Activated T-cell treated with anti-CD3 and anti-CD28 coated beads for 1 hour (primary cell): ENCODE results near the gene SORCS2.
"Not testable (repeated sequence)": the region's sequence is repeated elsewhere in the genome, so short reads cannot be mapped to it uniquely, and the experiment has no call there.

Experiments used
- DNase-seq: peaks from one replicate; pipeline ENCODE4 v3.0.0-alpha.2; 2020; ENCODE audit warnings: low read depth

SORCS2 gene

GRCh38 chr4:7200801-7201200 is 8.5 kb downstream of the SORCS2 start:
- DNase-seq = no peak

- DNase-seq = no peak
These were observed 9.3 kb downstream of the SORCS2 start for GRCh38 chr4:7201420-7202305.

GRCh38 chr4:7202411-7202810 is 10.1 kb downstream of the SORCS2 start:
- DNase-seq = no peak

GRCh38 chr4:7204656-7205387 is 12.5 kb downstream of the SORCS2 start:
- DNase-seq = no peak

GRCh38 chr4:7206385-7206784 is 14.0 kb downstream of the SORCS2 start:
- DNase-seq = no peak

- no peak for DNase-seq
These were observed 14.7 kb downstream of the SORCS2 start for GRCh38 chr4:7206911-7207567.

GRCh38 chr4:7207628-7208231 is 15.4 kb downstream of the SORCS2 start:
- no peak for DNase-seq

GRCh38 chr4:7208509-7209451 is 16.4 kb downstream of the SORCS2 start:
- no peak for DNase-seq

GRCh38 chr4:7209699-7210098 is 17.4 kb downstream of the SORCS2 start:
- no peak for DNase-seq

GRCh38 chr4:7210824-7211223 is 18.5 kb downstream of the SORCS2 start:
- no peak for DNase-seq

- DNase-seq = no peak
These were observed 19.9 kb downstream of the SORCS2 start for GRCh38 chr4:7212101-7212674.

GRCh38 chr4:7212921-7213320 is 20.6 kb downstream of the SORCS2 start:
- DNase-seq = no peak

- DNase-seq = no peak
These were observed 21.5 kb downstream of the SORCS2 start for GRCh38 chr4:7213807-7214206.

GRCh38 chr4:7214359-7214758 is 22.0 kb downstream of the SORCS2 start:
- no peak for DNase-seq

GRCh38 chr4:7215187-7215586 is 22.8 kb downstream of the SORCS2 start:
- not testable (repeated sequence) for DNase-seq

- no peak for DNase-seq
These were observed 24.7 kb downstream of the SORCS2 start for GRCh38 chr4:7217039-7217438.

GRCh38 chr4:7217474-7218321 is 25.4 kb downstream of the SORCS2 start:
- no peak for DNase-seq

GRCh38 chr4:7218686-7219085 is 26.3 kb downstream of the SORCS2 start:
- DNase-seq = no peak

- DNase-seq = no peak
These were observed 30.2 kb downstream of the SORCS2 start for GRCh38 chr4:7222521-7222920.

- DNase-seq = no peak
These were observed 31.2 kb downstream of the SORCS2 start for GRCh38 chr4:7223541-7223940.
